GM18520 (cell line): ENCODE results near the gene CTNNA3.

Experiments used
- ATAC-seq: cut with Tn5 transposase; IDR thresholded peaks from one replicate; pipeline ENCODE4 v1.9.1; 2021; ENCODE audit not compliant: unreplicated experiment

CTNNA3 gene

GRCh38 chr10:66192162-66192831, 1503.7 kb downstream of the CTNNA3 start:
- ATAC-seq: no peak

- no peak for ATAC-seq
Measured at GRCh38 chr10:66190413-66190812, 1505.6 kb downstream of the CTNNA3 start.

DNA sequence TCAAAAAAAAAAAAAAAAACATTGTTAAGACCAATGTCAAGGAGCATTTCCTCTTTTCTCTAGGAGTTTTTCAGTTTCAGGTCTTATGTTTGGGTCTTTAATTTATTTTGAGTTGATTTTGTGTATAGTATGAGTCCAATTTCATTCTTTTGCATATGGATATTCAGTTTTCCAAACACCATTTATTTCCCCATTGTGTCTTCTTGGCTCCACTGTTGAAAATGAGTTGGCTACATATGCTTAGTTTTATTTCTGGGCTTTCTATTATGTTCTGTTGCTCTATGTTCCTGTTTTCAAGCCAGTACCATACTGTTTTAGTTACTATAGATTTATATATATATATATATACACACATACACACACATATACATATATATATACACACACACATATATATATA, 1506.7 kb downstream of the CTNNA3 start:
- ATAC-seq: no peak

DNA sequence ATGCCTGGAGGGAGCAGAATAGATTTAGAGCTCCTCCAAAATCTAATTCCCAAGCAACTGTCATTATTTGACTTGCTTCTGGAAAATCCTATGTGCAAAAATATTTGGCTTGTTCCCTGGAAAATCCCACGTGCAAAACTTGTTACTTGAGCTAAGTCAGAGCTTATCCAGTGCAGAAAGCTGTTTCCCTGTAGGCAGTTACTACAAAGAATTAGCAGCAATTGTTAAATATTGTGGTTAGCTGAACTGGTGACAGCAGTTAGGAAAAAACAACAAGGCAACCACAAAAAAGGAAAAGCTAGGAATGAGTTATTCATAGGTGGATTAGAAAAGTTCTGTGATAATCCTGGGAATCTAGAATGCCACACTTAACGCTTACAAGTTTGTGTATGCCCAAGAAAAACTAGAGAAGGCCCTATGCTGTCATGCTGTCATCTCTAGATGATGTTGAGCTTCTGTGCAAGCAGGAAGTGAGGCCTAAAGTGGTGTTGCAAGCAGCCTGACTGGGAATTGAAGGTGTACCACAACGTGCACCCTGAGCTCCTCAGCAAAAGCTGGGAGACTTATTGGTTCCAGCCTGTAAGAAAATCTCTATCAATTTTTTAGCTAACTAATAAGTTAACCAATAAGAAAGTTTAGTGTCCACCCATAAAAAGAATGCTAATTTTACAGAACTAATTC, 1508.8 kb downstream of the CTNNA3 start:
- no peak for ATAC-seq

DNA sequence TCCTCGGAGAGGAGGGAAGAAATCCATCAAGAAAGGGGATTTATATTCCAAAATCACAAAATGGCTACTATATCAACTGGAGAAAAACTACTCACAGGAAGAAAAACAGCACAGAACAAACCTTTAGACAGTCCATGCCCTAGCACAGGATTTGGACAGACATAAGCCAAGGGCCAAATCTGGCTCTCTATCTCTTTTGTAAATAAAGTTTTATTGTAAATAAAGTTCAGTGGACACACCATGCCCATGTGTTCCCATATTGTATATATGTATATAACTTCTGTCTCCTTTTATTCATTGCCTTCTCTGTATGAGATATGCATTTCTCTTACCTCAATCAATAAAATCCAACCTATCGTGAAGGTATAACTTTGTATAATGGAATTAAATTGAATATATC, 1513.0 kb downstream of the CTNNA3 start:
- ATAC-seq: no peak

DNA sequence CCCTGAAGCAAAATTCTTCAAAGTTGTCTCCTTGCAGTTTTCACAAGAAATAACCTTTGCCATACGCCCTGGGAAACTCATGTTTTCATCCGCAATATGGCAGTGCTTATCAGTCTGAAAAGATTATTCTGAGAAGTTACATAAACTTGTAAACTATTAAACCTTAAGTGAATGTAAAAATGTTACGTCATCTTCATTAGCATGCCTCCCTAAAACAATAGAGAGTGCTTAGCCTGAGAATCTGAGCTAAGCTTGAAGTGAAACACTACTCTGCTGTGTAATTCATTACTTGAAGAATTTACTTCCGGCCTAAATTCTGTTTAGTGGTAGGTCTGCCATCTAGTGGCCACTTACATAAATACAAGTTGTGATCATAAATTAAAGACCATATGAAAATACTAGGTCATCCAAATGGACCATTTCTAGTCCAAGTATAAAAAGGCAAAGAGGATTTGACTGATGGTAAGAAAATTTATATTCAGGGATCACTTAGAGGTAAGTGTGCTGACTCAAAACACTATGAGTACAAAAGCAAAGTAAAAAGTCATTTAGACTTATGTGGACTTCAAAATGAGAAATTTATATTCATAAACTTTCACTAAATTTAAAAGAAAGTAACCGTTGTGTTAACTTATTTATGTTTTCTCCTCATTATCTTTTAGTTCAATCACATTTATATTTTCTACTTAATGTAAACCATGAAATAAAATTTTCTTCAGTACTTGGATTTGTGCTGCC, 1515.2 kb downstream of the CTNNA3 start:
- peak; percentile 64 for ATAC-seq

DNA sequence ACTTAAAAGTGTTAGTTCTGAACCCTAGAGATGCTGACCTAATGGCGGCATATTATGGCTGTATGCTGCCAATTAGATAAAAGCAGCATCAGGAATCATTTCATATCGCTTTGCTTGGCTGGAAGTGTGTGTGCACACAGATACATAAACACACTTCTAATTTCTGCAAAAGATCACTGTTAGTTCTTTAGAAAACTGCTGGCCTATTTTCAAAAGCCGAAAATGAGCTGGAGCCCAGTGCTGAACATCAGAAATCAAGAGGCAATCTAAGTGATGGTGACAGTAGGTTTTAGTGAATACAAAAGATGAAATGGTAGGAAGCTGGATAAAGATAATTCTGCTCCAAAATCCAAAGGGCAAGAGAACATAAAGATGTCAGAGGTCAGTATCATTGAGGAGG, 1516.0 kb downstream of the CTNNA3 start:
- no peak for ATAC-seq

- ATAC-seq: no peak
Measured at GRCh38 chr10:66176772-66177171, 1519.2 kb downstream of the CTNNA3 start.

- no peak for ATAC-seq
Measured at GRCh38 chr10:66167816-66168215, 1528.2 kb downstream of the CTNNA3 start.

DNA sequence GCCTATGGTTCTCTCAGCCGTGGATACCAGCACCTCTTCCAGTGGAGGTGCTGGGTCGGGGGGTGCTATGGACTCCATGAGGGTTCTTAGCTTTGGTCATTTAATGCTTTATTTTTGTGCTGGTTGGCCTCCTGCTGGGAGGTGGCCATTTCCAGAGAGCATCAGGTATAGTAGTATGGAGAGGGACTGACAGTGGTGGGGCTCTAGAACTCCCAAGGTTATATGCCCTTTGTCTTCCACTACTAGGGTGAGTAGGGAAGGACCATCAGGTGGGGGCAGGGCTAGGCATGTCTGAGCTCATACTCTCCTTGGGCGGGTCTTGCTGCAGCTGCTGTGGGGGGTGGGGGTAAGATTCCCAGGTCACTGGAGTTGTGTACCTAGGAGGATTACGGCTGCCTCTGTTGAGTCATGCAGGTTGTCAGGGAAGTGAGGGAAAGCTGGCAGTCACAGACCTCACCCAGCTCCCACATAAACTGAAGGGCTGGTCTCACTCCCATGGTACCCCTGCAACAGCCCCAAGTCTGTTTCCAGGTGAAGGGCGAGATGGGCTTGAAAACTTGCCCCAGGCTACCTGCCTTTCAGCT, 1533.3 kb downstream of the CTNNA3 start:
- ATAC-seq: no peak

DNA sequence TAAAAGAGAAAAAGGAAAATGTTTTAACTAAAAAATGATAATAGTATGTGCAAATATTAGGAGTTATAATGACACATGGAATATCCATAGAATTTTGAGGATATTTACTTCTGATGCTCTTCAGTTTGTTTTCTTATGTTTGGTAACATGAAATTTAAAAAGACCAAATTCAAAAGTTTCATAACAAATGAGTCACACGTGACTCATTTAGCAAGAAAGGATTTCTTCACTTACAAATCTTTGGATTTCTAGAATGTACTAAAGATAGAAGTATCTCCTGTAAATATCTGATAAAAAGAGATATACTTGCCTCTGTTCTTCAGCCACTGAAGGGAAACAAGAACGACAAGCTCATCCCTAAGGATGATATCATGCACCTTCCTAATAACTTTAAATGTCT, 1544.6 kb downstream of the CTNNA3 start:
- no peak for ATAC-seq

DNA sequence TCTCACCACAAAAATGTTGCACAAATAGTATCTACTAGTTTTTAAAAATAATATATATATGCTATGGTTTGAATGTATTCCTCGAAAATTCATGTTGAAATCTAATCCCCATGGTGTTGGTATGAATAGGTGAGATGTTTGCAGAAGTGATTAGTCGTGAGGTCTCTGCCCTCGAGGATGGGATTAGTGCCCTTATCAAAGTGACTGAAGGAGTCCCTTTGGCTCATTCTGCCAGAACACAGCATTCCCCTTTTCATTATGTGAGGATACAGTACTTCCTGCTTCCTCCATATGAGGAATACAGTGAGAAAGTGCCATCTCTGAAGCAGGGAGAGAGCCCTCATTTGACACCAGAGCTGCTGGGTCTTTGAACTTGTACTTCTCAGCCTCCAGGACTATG, 1547.7 kb downstream of the CTNNA3 start:
- no peak for ATAC-seq

GRCh38 chr10:66144016-66144415, 1552.0 kb downstream of the CTNNA3 start:
- no peak for ATAC-seq

GRCh38 chr10:66102756-66103155, 1593.2 kb downstream of the CTNNA3 start:
- no peak for ATAC-seq

DNA sequence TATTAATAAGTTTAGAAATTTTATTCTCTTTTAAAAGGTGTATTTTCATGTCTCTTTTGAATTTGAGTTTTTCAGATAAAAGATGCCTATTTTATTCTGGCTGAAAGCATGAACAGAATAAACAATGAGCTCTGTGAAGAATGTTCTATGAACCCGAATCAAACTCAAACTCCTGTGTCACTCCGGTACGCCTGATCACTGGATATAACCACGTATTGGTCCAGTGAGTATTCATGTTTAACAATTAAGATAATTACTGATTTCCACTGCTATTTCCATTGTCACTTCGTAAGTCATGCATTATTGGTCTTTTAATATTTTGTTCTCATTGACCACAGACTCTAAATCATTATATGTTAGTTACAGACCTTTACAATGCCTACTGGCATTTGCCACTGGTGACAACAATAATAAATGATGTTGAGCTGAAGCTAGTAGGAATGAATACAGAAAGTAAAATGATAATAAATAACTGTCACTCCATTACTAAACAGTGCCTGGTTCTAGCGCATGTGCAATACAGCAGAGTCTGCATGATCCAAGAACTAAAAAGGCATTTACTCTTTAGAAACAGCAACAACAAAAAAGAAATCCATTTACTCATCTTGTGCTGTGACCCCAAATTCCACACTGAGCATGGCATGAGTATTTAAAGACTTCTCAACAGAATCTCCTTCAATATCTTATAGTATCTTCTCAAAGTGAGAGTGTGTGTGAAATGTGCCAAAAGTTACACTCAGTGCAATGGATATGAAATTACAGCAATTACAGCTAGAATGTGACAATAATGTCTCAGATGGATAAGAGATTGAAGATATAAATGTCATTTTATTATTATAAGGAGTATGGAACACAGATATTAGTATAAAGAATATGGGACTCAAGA, 1597.2 kb downstream of the CTNNA3 start:
- no peak for ATAC-seq

GRCh38 chr10:66095610-66096009, 1600.4 kb downstream of the CTNNA3 start:
- no peak for ATAC-seq

DNA sequence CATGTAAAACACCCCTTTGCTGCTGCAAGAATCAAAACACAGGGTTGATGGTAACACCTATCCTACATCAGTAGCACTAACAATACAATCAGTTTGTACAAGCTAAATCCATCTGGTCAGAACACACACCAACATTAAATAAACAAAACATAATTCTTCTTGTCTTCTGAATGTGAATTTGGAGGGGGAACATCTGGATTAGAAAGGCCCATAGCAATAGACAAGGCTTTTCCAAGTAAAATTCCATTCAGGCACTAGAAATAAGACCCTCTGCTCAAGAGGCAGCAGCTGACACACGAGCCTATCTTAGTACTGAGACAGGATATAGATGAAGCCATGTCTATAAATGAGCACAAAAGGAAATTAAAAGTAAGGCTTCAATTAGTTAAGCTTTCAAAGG, 1610.1 kb downstream of the CTNNA3 start:
- ATAC-seq: no peak

DNA sequence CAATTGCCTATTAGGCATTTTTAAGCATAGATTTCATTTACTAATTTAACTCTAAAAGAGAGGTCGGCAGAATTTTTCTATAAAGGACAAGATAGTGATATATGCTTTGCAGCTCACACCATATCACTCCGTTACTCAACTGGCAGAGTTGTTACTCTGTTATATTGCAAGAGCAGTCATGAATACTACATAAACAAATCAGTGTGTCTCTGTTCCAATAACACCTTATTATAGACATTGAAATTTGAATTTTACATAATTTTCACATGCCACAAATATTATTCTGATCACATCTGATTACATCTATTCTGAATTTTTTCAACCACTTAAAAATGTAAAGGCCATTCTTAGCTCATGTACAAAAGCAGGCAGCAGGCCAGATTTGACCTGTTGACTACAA, 1624.1 kb downstream of the CTNNA3 start:
- ATAC-seq: no peak

DNA sequence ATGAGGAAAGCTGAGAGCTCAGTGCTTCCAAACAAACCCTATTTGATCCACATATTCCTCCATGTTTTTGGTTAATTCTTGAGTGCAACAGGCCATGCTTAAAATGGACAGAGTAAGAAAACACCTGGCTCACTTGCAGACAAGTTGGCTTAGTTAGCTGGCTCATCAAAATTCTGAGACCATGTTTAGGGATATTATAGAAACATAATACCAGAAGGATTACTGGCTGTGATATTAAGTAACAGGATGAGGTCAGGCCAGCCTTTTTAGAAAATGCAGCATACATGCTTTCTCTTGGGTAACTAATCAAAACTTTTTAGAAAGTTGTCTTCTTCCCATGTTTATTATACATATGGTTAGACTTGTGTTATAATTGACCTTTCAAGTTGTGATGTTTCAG, 1637.4 kb downstream of the CTNNA3 start:
- ATAC-seq: no peak

DNA sequence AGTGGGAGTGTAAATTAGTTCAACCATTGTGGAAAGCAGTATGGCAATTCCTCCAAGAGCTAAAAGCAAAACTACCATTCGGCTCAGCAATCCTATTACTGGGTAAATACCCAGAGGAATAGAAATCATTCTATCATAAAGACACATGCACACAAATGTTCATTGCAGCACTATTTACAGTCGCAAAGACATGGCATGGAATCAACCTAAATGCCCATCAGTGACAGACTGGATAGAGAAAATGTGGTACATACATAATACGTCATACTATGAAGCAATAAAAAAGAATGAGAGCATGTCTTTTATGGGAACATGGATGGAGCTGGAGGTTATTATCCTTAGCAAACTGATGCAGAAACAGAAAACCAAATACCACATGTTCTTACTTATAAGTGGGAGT, 1646.7 kb downstream of the CTNNA3 start:
- ATAC-seq: no peak

DNA sequence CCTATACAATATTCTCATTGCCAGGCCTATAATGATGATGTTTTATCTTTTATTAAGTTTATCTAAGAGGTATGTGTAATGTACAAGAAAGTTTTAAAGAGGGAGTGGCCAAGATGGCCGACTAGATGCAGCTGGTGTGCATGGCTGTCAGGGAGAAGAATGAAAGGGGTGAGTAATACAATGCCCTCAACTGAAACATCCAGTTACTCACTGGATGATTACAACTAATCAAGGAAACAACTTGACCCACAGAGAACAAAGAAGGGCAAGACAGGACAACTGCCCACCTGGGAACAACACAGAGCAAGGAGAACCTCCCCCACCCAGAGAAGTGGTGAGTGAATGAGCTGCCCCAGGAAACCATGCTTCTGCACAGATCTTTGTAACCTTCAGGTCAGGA, 1650.1 kb downstream of the CTNNA3 start:
- no peak for ATAC-seq
